ENCODE results near the gene USP6.
"Not testable (repeated sequence)": the region's sequence is repeated elsewhere in the genome, so short reads cannot be mapped to it uniquely, and the experiment has no call there.

Gene USP6

GRCh38 chr17:5184288-5184687 is 68.5 kb downstream of the USP6 start:
- DNase-seq, result no peak

GRCh38 chr17:5191541-5192417 is 75.9 kb downstream of the USP6 start, which contains the start of gene ZNF594:
ZNF594 (minus strand) TSS chr17:5191868; CDS start chr17:5184256, 7,612 bp downstream.
- DNase-seq, result peak in 55 of 56 donors; percentile 62 to 98 (median 90)

GRCh38 chr17:5194346-5194745 is 78.5 kb downstream of the USP6 start:
- no peak for DNase-seq

- no peak for DNase-seq
Measured at GRCh38 chr17:5198472-5198871, 82.6 kb downstream of the USP6 start.

GRCh38 chr17:5200360-5200759 is 84.5 kb downstream of the USP6 start:
- no peak for DNase-seq

- no peak for DNase-seq
Measured at GRCh38 chr17:5201011-5201410, 85.2 kb downstream of the USP6 start.

GRCh38 chr17:5203178-5203907 is 87.5 kb downstream of the USP6 start:
- no peak for DNase-seq

GRCh38 chr17:5203908-5204294 is 88.1 kb downstream of the USP6 start:
- DNase-seq, result no peak

- no peak for DNase-seq
Measured at GRCh38 chr17:5209396-5209795, 93.6 kb downstream of the USP6 start.

GRCh38 chr17:5210091-5210490 is 94.3 kb downstream of the USP6 start:
- no peak for DNase-seq

- no peak for DNase-seq
Measured at GRCh38 chr17:5210614-5211252, 94.9 kb downstream of the USP6 start.

- no peak for DNase-seq
Measured at GRCh38 chr17:5211458-5211857, 95.6 kb downstream of the USP6 start.

GRCh38 chr17:5217562-5217961 is 101.7 kb downstream of the USP6 start:
- not testable (repeated sequence) for DNase-seq

- no peak for DNase-seq
Measured at GRCh38 chr17:5219536-5219935, 103.7 kb downstream of the USP6 start.

- no peak for DNase-seq
Measured at GRCh38 chr17:5220074-5220473, 104.2 kb downstream of the USP6 start.

GRCh38 chr17:5221912-5222311 is 106.1 kb downstream of the USP6 start:
- DNase-seq, result not testable (repeated sequence)
